ENCODE data around the gene FGFR1OP2.
A peak's percentile ranks its signal among the peaks of the same experiment; 100 is the strongest.
"Not testable (repeated sequence)": the region's sequence is repeated elsewhere in the genome, so short reads cannot be mapped to it uniquely, and the experiment has no call there.

Gene FGFR1OP2

DNA sequence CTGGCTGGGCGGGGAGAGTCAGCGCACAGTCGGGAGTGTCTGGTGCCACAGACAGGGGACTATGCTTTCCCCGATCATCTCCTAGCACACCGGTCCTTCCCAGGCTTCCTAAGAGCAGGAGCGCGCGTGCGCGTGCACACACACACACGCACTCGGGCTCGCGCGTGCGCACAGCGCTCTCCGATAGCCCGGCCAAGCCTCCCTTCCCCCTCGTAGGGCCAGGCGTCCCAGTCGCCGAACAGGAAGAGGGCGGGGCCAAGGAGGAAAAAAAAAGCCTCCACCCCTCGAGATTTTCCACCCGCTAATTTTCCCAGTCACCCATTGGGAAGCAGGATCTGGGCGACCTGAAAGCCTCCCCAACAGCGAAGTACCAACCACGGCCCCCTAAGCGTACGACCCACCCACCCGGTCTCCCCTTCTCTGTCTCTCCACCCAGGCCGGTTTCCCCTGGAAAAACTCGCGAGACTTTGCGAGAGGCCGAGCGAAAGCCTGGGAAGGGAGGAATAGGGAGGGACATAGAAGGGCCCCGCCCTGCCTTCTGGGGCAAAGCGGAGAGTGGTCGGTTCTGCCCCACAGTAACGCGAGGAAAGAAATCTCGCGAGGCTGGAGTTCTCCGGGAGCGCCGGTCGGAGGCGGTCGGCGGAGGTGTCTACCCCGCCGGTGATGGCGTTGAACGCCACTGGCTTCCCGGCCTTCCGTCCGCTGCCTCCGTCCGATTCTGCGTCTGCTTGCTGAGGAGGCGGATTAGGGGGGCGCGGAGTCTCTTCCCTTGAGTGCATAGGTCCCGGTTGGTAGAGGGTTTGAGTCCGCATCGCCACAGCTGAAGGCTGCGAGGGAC is at the start of gene FGFR1OP2, which contains the start of gene INTS13:
FGFR1OP2 (plus strand) TSS at position 608 of the 838 bp plus-strand sequence. CDS start 15,689 bp downstream, outside the sequence.
INTS13 (minus strand) TSS at position 119 of the 838 bp plus-strand sequence. CDS start 1,178 bp downstream, outside the sequence.
- ATAC-seq = peak; percentile 98
- no peaks in the 10 kb centered on the region for H3K9me3 Mint-ChIP-seq
- peak within 1 kb of the TSS; percentile 96 for H3K27ac Mint-ChIP-seq
- H3K36me3 Mint-ChIP-seq = peaks cover 18% of the 10 kb centered on the region
- peaks cover 81% of the 10 kb centered on the region for H3K4me1 Mint-ChIP-seq
- H3K4me3 Mint-ChIP-seq = peak within 1 kb of the TSS; percentile 94
- H3K27me3 Mint-ChIP-seq = no peaks in the 10 kb centered on the region

DNA sequence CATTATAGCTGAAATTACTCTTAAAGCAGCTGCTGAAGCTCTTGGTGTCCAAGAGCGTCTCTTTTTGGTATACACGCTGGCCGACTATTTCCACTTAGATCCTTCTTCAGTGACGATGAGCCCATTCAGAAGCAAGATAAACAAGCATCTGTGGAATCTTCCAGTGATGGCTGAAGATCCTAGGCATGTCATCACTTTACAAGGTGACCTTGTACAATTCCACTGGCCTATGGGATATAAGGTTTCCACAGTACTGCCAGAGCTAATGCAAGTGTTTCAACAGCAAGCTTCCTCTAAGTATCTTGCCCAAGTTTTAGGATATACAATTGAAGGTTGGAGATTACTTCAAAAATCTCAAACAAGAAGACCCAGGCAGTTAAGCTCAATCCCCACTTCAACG is 47.5 kb upstream of the FGFR1OP2 start:
- Mint-ChIP-seq H3K9me3 (no peaks in the 10 kb centered on the region), H3K4me1 (no peaks in the 10 kb centered on the region)

GRCh38 chr12:26891704-26892103 is 46.6 kb upstream of the FGFR1OP2 start:
- H3K9me3 Mint-ChIP-seq = no peaks in the 10 kb centered on the region
- ATAC-seq = no peak
- H3K4me3 Mint-ChIP-seq = no peak overlapping the region
- peaks cover 5% of the 10 kb centered on the region for H3K36me3 Mint-ChIP-seq
- no peak overlapping the region for H3K27ac Mint-ChIP-seq
- no peaks in the 10 kb centered on the region for H3K27me3 Mint-ChIP-seq
- no peaks in the 10 kb centered on the region for H3K4me1 Mint-ChIP-seq

More for the DNA sequence above, 47.5 kb upstream of the FGFR1OP2 start:
- no peak for ATAC-seq
- Mint-ChIP-seq H3K27me3 (no peaks in the 10 kb centered on the region), H3K27ac (no peak overlapping the region), H3K4me3 (no peak overlapping the region), H3K36me3 (peaks cover 5% of the 10 kb centered on the region)

DNA sequence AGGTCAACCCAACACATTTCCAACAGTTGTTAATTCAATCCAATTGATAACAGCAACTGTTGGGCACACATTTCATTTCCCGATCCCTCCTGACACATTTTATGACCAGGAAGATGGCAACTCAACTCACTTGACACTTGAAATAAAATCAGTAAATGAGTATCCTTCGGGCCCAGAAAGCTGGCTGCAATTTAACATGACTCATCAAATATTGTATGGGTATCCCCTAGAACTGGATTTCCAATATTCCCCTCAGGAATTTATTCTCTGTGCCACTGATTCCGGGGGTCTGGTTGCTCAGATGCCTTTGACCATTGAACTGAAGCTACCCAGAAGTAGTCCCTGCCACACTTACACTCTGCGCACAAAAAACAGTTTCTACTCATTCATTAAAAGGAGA is 42.6 kb upstream of the FGFR1OP2 start:
- no peaks in the 10 kb centered on the region for H3K27me3 Mint-ChIP-seq
- no peak overlapping the region for H3K27ac Mint-ChIP-seq
- no peaks in the 10 kb centered on the region for H3K9me3 Mint-ChIP-seq
- H3K4me1 Mint-ChIP-seq = no peaks in the 10 kb centered on the region
- no peak for ATAC-seq
- peaks cover 29% of the 10 kb centered on the region for H3K36me3 Mint-ChIP-seq
- H3K4me3 Mint-ChIP-seq = no peak overlapping the region

GRCh38 chr12:26896913-26897312 is 41.4 kb upstream of the FGFR1OP2 start:
- Mint-ChIP-seq H3K4me3 (no peak overlapping the region), H3K36me3 (peaks cover 41% of the 10 kb centered on the region), H3K4me1 (no peaks in the 10 kb centered on the region), H3K27ac (no peak overlapping the region), H3K27me3 (no peaks in the 10 kb centered on the region), H3K9me3 (no peaks in the 10 kb centered on the region)
- ATAC-seq = no peak

DNA sequence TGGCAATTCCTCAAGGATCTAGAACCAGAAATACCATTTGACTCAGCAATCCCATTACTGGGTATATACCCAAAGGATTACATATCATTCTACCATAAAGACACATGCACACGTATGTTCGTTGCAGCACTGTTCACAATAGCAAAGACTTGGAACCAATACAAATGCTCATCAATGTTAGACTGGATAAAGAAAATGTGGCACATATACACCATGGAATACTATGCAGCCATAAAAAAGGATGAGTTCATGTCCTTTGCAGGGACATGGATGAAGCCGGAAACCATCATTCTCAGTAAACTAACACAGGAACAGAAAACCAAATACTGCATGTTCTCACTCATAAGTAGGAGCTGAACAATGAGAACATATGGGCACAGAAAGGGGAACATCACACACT is 34.9 kb upstream of the FGFR1OP2 start:
- not testable (repeated sequence) for H3K27ac Mint-ChIP-seq
- peaks cover 73% of the 10 kb centered on the region for H3K36me3 Mint-ChIP-seq

DNA sequence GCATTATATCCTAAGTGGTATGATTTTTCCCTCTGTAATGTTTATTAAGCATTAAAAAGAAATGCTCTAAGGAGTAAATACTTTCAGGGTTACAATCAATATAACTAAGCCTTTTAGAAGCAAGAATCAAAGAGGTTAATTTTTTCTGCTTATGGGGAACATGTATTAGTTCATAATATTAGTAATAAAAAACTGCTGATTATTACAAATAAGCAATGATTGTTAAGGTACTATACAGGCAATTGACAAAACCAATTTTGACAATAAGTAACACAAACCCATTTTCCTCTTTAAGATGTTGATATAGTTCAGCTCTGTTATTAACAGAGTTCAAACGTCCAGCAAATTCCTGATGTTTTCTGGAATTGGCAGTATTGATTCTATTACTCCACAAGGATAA is 32.2 kb upstream of the FGFR1OP2 start:
- no peaks in the 10 kb centered on the region for H3K27me3 Mint-ChIP-seq
- peaks cover 65% of the 10 kb centered on the region for H3K36me3 Mint-ChIP-seq
- no peak overlapping the region for H3K27ac Mint-ChIP-seq
- ATAC-seq = no peak
- no peaks in the 10 kb centered on the region for H3K4me1 Mint-ChIP-seq
- peaks cover 5% of the 10 kb centered on the region for H3K9me3 Mint-ChIP-seq
- no peak overlapping the region for H3K4me3 Mint-ChIP-seq

More for the DNA sequence above, 34.9 kb upstream of the FGFR1OP2 start:
- H3K4me1 Mint-ChIP-seq, H3K27me3 Mint-ChIP-seq, H3K9me3 Mint-ChIP-seq, ATAC-seq, H3K4me3 Mint-ChIP-seq: not testable (repeated sequence)

DNA sequence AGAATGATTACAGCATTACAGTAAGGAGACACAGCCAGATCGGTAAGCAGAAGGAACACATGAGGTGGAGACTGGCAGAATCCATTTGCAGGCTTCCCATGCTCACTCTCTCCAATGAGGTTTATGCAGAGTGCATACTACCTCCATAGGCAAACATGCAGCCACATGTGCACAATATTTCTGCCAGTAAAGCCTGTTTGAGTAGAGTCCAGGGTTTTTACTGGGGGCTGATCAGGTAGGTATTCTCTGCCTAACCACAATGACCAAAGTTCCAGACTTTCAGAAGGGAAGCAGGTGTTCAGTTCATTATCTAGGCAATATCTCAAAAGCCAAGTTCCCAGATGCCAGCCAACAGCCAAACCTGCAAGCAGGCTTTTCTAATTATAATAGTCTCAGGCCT is 31.6 kb upstream of the FGFR1OP2 start:
- no peak overlapping the region for H3K4me3 Mint-ChIP-seq
- no peak overlapping the region for H3K27ac Mint-ChIP-seq
- H3K4me1 Mint-ChIP-seq = no peaks in the 10 kb centered on the region
- H3K9me3 Mint-ChIP-seq = peaks cover 5% of the 10 kb centered on the region
- H3K27me3 Mint-ChIP-seq = no peaks in the 10 kb centered on the region
- peaks cover 64% of the 10 kb centered on the region for H3K36me3 Mint-ChIP-seq
- no peak for ATAC-seq

DNA sequence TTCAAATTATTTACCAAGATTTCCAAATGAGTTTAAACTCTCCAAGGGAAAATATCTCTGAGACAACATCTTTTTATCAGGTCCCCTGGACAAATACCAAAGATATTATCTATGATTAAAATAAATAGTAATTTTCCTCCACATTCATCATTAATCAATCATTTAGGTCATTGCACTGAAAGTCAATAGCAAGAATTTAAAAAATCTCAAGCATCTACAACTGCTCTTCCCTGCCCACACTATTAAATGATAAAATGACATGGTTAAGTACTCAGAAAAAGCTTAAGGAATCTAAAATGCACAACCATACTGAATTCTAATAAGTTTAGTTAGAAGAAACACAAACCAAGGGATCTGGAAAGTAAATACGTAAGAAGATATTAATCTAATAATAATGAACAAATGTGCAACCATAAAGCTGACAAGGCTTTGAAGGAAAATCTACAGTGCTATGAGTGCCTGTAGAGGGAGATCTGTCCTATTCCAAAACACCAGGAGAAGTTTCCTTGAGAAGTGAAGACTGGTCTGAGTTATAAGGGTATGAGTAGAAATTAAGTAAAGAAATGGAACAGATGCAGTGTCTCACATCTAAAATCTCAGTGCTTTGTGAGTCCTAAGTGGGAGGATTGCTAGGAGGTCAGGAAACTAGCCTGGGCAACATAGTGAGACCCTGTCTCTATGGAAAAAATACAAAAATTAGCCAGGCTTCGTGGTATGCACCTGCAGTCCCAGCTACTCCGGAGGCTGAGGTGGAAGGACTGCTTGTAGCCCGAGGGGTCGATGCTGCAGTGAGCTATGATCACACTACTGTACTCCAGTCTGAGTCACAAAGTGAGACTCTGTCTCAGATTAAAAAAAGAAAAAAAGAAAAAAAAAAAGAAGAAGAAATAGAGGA is 19.7 kb upstream of the FGFR1OP2 start:
- Mint-ChIP-seq H3K36me3 (peaks cover 59% of the 10 kb centered on the region), H3K4me3 (no peak overlapping the region), H3K27ac (peak overlapping the region; percentile 33), H3K27me3 (no peaks in the 10 kb centered on the region), H3K9me3 (no peaks in the 10 kb centered on the region), H3K4me1 (no peaks in the 10 kb centered on the region)
- no peak for ATAC-seq

GRCh38 chr12:26919216-26919555 is 19.1 kb upstream of the FGFR1OP2 start:
- no peak overlapping the region for H3K4me3 Mint-ChIP-seq
- peak overlapping the region; percentile 33 for H3K27ac Mint-ChIP-seq
- H3K9me3 Mint-ChIP-seq = no peaks in the 10 kb centered on the region
- H3K27me3 Mint-ChIP-seq = no peaks in the 10 kb centered on the region
- peaks cover 57% of the 10 kb centered on the region for H3K36me3 Mint-ChIP-seq
- H3K4me1 Mint-ChIP-seq = no peaks in the 10 kb centered on the region
- ATAC-seq = no peak

DNA sequence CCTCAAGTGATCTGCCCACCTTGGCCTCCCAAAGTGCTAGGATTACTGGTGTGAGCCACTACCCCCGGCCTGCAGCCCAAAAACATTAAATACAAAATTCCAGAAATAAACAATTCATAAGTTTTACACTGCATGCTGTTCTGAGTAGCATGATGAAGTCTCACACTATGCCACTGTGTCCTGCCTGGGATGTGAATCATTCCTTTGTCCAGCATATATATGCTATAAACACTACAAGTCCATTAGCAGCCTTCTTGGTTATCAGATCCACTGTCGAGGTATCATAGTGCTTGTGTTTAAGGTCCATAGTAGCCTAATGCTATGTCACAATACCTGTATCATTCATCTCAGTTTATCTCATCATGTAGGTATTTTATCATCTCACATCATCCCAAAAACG is 16.4 kb upstream of the FGFR1OP2 start:
- Mint-ChIP-seq H3K36me3 (peaks cover 43% of the 10 kb centered on the region), H3K27ac (no peak overlapping the region)

GRCh38 chr12:26928661-26929060 is 9.6 kb upstream of the FGFR1OP2 start:
- no peaks in the 10 kb centered on the region for H3K27me3 Mint-ChIP-seq
- ATAC-seq = no peak
- peaks cover 27% of the 10 kb centered on the region for H3K4me1 Mint-ChIP-seq
- no peak overlapping the region for H3K4me3 Mint-ChIP-seq
- H3K36me3 Mint-ChIP-seq = peaks cover 37% of the 10 kb centered on the region
- no peak overlapping the region for H3K27ac Mint-ChIP-seq
- no peaks in the 10 kb centered on the region for H3K9me3 Mint-ChIP-seq

More for the DNA sequence above, 16.4 kb upstream of the FGFR1OP2 start:
- no peaks in the 10 kb centered on the region for H3K27me3 Mint-ChIP-seq
- no peak for ATAC-seq
- H3K4me3 Mint-ChIP-seq = no peak overlapping the region
- H3K4me1 Mint-ChIP-seq = no peaks in the 10 kb centered on the region
- no peaks in the 10 kb centered on the region for H3K9me3 Mint-ChIP-seq

DNA sequence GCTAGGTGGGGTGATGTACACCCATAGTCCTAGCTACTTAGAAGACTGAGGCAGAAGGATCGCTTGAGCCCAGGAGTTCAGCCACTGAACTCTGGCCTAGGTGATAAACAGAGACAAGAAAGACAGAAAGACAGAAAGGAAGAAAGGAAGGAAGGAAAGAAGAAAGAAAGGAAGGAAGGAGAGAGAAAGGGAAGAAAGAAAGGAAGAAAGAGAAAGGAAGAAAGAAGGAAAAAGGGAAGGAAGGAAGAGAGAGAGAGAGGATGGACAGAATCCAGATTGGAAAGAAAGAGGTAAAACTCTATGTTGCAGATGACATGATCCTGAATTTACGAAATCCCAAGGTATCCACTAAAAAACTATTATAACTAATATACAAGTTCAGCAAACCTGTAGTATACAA is 8.7 kb upstream of the FGFR1OP2 start:
- Mint-ChIP-seq H3K36me3 (peaks cover 46% of the 10 kb centered on the region), H3K27ac (no peak overlapping the region)

DNA sequence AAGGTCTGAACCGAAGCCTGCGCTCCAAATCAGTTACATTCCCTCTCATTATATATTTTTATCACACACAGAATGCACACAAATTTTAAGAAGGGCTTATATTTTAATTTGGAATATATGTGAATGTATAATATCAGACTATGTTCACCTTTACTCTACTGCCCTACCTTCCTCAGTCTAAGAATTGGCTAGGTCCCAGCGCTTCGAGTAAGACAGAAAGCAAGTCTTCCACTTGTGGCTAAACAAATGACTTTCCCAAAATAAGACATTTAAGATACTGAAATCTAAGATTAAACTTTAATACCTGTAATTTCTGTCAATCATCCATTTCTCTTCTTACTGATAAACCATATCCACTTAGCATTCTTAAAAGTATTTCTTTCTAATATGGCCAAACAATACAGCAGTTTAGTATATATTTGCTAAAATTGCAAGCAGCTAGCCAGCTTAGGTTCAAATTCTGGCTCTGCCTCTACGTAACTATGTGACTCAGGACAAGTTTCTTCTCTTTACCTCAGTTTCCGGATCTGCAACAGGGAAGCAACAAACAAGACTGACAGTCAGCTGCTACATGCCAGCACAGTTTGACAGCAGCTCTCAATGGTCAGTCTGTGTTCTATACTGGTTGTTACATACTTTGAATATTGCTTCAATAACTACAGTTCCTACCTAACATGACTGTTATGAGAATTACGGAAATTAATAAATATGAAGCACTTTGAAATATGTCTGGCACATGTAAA is 2.5 kb upstream of the FGFR1OP2 start:
- H3K4me3 Mint-ChIP-seq = no peak overlapping the region
- H3K27ac Mint-ChIP-seq = no peak overlapping the region
- H3K27me3 Mint-ChIP-seq = no peaks in the 10 kb centered on the region
- H3K36me3 Mint-ChIP-seq = peaks cover 35% of the 10 kb centered on the region
- H3K9me3 Mint-ChIP-seq = no peaks in the 10 kb centered on the region
- no peak for ATAC-seq
- peaks cover 73% of the 10 kb centered on the region for H3K4me1 Mint-ChIP-seq

More for the DNA sequence above, 8.7 kb upstream of the FGFR1OP2 start:
- ATAC-seq = no peak
- Mint-ChIP-seq H3K4me3 (no peak overlapping the region), H3K4me1 (peaks cover 35% of the 10 kb centered on the region), H3K27me3 (no peaks in the 10 kb centered on the region), H3K9me3 (no peaks in the 10 kb centered on the region)

Data from stimulated activated memory B cell treated with anti-CD40 and anti-IgM and Interleukin-4, amounts not matched to agents 10 μg/mL and 1 μg/mL and 100 μg/mL, for 72 hours (primary cell).